Measurements from ENCODE around the gene PARPBP. TPM values are rescaled to one million over a fixed set of nuclear protein-coding genes. Genes with fewer than 3 reads are reported as not detected.

PARPBP gene
- total RNA-seq, 1 experiment from 2014 or later: 23.5 TPM

DNA sequence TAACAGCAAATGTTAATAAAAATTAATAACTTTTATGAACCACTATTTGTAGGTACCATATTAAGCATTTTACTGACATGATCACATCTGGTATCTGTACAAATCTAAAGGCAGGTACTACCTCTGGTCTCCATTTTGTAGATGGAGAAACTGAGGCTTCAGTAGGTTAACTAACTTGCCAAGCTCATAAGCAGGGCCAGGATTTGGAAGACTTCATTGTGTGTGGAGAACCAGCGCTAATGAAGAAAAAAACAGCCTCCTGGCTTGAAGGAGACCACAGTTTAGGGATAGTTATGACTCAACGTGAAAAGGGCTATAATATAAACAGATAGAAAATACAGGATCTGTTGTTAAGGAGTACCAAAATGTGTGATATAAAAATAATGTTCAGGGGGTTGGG, 1.1 kb upstream of the PARPBP start:
- no peaks in the 10 kb centered on the region for H3K9me2 ChIP-seq (ENCODE audit: insufficient read depth)
- H3K27me3 ChIP-seq (ENCODE audit: insufficient read depth, low read length): no peaks in the 10 kb centered on the region
- H2AFZ ChIP-seq (ENCODE audit: low read depth, low read length, poor library complexity, severe bottlenecking): no peak overlapping the region
- BruUV-seq (replicated peaks): no TSS peak
- ChIA-PET RAD21 (ENCODE audit: low non-redundant PET in 1 of 2, low total read pairs in 2 of 2, uncharacterized antibody in 2 of 2, unreplicated experiment in 2 of 2) (no interaction called here), POLR2A (no interaction called here), CTCF (no interaction called here)
- TF ChIP-seq POLR2AphosphoS5 (IDR thresholded peaks at IDR 0.05; ENCODE audit: low read depth, low read length): 0 out of 2 replicates have a peak, but pooled peaks have one; percentile 8
- TF ChIP-seq POLR2A (IDR thresholded peaks at IDR 0.05; ENCODE audit: borderline replicate concordance, extremely low read depth, insufficient read depth, insufficient read length): no peak
- peaks cover 0 to 16% of the 10 kb centered on the region in 2 experiments; a peak in 3 of 4 replicates for H3K4me1 ChIP-seq (ENCODE audit: control insufficient read depth in 1 of 2, insufficient read depth in 2 of 2, low read length in 2 of 2)
- H3K27ac ChIP-seq (ENCODE audit: low read depth, low read length): no peak overlapping the region
- no peak for DNase-seq (ENCODE audit: low read depth, low spot score)
- peak overlapping the region; percentile 89 for H3K4me2 ChIP-seq (ENCODE audit: low read length)
- H3K9me3 ChIP-seq (ENCODE audit: control insufficient read depth in 1 of 2, insufficient read depth in 1 of 2, low read depth in 1 of 2, low read length in 2 of 2): no peaks in the 10 kb centered on the region
- H4K20me1 ChIP-seq (ENCODE audit: insufficient read depth): no peaks in the 10 kb centered on the region
- H3K36me3 ChIP-seq (ENCODE audit: control insufficient read depth in 1 of 2, insufficient read depth in 2 of 2, low read length in 2 of 2): peaks cover 8 to 11% of the 10 kb centered on the region in 2 experiments
- peak overlapping the region; percentile 88 to 97 for H3K4me3 ChIP-seq (replicated peaks in 1 of 2; ENCODE audit: low read depth in 1 of 2, low read length in 2 of 2)
- no peak for ATAC-seq
- intact Hi-C loops (cut with micrococcal nuclease): no loop called here
- peak overlapping the region; percentile 92 for H3K9ac ChIP-seq (ENCODE audit: low read length)
- H3K79me2 ChIP-seq (ENCODE audit: insufficient read depth, low read length): peaks cover 58% of the 10 kb centered on the region

DNA sequence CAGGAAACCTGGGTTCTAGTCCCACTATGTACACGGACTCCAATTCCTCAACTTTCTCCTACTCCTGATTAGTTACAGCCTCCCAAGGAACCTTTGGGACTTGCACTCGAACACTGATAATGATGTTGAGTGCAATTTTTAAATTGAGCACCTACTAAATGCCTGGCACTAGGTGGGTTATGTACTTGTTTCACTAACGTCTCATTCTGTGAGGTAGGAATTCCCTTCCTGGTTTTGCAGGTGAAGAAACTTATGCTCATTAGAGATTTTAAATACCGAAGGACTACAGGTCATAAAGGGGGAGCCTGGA, 536 bp downstream of the PARPBP start:
- Histone ChIP-seq H2AFZ (ENCODE audit: low read depth, low read length, poor library complexity, severe bottlenecking) (no peak overlapping the region), H3K4me3 (replicated peaks in 1 of 2; ENCODE audit: low read depth in 1 of 2, low read length in 2 of 2) (peak overlapping the region; percentile 88 to 97), H3K9ac (ENCODE audit: low read length) (peak overlapping the region; percentile 92), H3K79me2 (ENCODE audit: insufficient read depth, low read length) (peaks cover 69% of the 10 kb centered on the region), H3K36me3 (ENCODE audit: control insufficient read depth in 1 of 2, insufficient read depth in 2 of 2, low read length in 2 of 2) (peaks cover 4 to 14% of the 10 kb centered on the region in 2 experiments; a peak in 3 of 4 replicates), H4K20me1 (ENCODE audit: insufficient read depth) (no peaks in the 10 kb centered on the region), H3K4me1 (ENCODE audit: control insufficient read depth in 1 of 2, insufficient read depth in 2 of 2, low read length in 2 of 2) (peaks cover 0 to 16% of the 10 kb centered on the region in 2 experiments; a peak in 3 of 4 replicates), H3K4me2 (ENCODE audit: low read length) (peak overlapping the region; percentile 89), H3K27ac (ENCODE audit: low read depth, low read length) (peak overlapping the region; percentile 75), H3K9me3 (ENCODE audit: control insufficient read depth in 1 of 2, insufficient read depth in 1 of 2, low read depth in 1 of 2, low read length in 2 of 2) (no peaks in the 10 kb centered on the region), H3K27me3 (ENCODE audit: insufficient read depth, low read length) (no peaks in the 10 kb centered on the region), H3K9me2 (ENCODE audit: insufficient read depth) (no peaks in the 10 kb centered on the region)
- POLR2A ChIA-PET: no interaction called here
- CTCF ChIA-PET: no interaction called here
- intact Hi-C loops (cut with micrococcal nuclease): loop anchor here (1.0 kb wide), 1 partner anchor 58 kb away; no protein-coding TSS in a partner anchor
- BruUV-seq (replicated peaks): TSS peak; percentile 75
- RAD21 ChIA-PET (ENCODE audit: low non-redundant PET in 1 of 2, low total read pairs in 2 of 2, uncharacterized antibody in 2 of 2, unreplicated experiment in 2 of 2): no interaction called here
- DNase-seq (ENCODE audit: low read depth, low spot score) (no peak), ATAC-seq (no peak)
- TF ChIP-seq CBX3 (IDR thresholded peaks at IDR 0.05; ENCODE audit: low read depth) (no peak), ELF1 (IDR thresholded peaks at IDR 0.05; ENCODE audit: borderline replicate concordance, low read depth) (no peak), POLR2AphosphoS5 (IDR thresholded peaks at IDR 0.05; ENCODE audit: low read depth, low read length) (no peak), EZH2 (IDR thresholded peaks at IDR 0.05) (no peak), SP1 (IDR thresholded peaks at IDR 0.05; ENCODE audit: low read depth) (no peak), RAD21 (IDR thresholded peaks at IDR 0.05; ENCODE audit: low read depth) (no peak), CEBPB (IDR thresholded peaks at IDR 0.05; ENCODE audit: low read depth) (no peak), ZBTB33 (IDR thresholded peaks at IDR 0.05; ENCODE audit: extremely low read depth, insufficient replicate concordance, low read length) (no peak), SIN3A (IDR thresholded peaks at IDR 0.05; ENCODE audit: low read depth) (no peak), EZH2phosphoT487 (IDR thresholded peaks at IDR 0.05; ENCODE audit: borderline replicate concordance) (no peak), ZFX (IDR thresholded peaks at IDR 0.05) (no peak), MAX (IDR thresholded peaks at IDR 0.05) (no peak), SRF (IDR thresholded peaks at IDR 0.05; ENCODE audit: low read depth) (no peak), TCF7L2 (IDR thresholded peaks at IDR 0.05; ENCODE audit: borderline replicate concordance, extremely low read depth, insufficient read depth, insufficient read length) (no peak), CTCF (IDR thresholded peaks at IDR 0.05 in 2 of 3, conservative IDR thresholded peaks at IDR 0.05 in 1 of 3; ENCODE audit: borderline replicate concordance in 1 of 3, insufficient read depth in 1 of 3, low read depth in 2 of 3, low read length in 2 of 3) (no peak), JUND (IDR thresholded peaks at IDR 0.05) (no peak), EGR1 (IDR thresholded peaks at IDR 0.05; ENCODE audit: low read depth) (no peak)

Measured in HCT116 (cell line).